ENCODE results near the gene TMEM219.

GRCh38 chr16:29986931-29987330 lies 25.1 kb downstream of the TMEM219 start:
- TF ChIP-seq, protein P1, sequence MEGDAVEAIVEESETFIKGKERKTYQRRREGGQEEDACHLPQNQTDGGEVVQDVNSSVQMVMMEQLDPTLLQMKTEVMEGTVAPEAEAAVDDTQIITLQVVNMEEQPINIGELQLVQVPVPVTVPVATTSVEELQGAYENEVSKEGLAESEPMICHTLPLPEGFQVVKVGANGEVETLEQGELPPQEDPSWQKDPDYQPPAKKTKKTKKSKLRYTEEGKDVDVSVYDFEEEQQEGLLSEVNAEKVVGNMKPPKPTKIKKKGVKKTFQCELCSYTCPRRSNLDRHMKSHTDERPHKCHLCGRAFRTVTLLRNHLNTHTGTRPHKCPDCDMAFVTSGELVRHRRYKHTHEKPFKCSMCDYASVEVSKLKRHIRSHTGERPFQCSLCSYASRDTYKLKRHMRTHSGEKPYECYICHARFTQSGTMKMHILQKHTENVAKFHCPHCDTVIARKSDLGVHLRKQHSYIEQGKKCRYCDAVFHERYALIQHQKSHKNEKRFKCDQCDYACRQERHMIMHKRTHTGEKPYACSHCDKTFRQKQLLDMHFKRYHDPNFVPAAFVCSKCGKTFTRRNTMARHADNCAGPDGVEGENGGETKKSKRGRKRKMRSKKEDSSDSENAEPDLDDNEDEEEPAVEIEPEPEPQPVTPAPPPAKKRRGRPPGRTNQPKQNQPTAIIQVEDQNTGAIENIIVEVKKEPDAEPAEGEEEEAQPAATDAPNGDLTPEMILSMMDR (conservative IDR thresholded peaks at IDR 0.05) = no peak
- no peak for TF ChIP-seq ZFX (IDR thresholded peaks at IDR 0.05)
